Heart left ventricle (tissue), 13 donors: ENCODE results near the gene POU2AF2.

ENCODE experiments used
- CTCF ChIP-seq, 12 donors: fragments of 200-600 bp; sonication (generic) in 4 of 12; IDR thresholded peaks; one replicate each; pipeline versions ENCODE4 v1.5.0 to v1.8.0; 2018 to 2022; ENCODE audit warnings: antibody characterized with exemption in 12 of 12, mild to moderate bottlenecking in 5 of 12
- POLR2A ChIP-seq, 2 donors: fragments of 450-650 bp; IDR thresholded peaks; one replicate each; pipeline ENCODE4 v1.6.1; 2017; ENCODE audit warnings: antibody characterized with exemption in 2 of 2, mild to moderate bottlenecking in 2 of 2, moderate library complexity in 2 of 2
- donor health status: ischemic (EF 13 %, LVEDD 7.1; RV severe dilation, severe dysfunction).
- donor health status: DM: no; HTN: yes; CAD: no.
- donor health status: DM: no; HTN: no; CAD: no.
- donor health status: ischemic (EF 25% LVEDD 6.9; RV normal size, moderate dysfunction).
- donor health status: ischemic (EF 25% LVEDD 5.7; RV mildly dilated, moderate dysfunction).
- donor health status: ischemic (EF 35%, LVEDD 5.7; RV mildly dilated, moderate dysfunction).
- donor health status: nonischemic (EF 11% LVEDD 7.7; RV severe dilation, severe dysfunction).
- donor health status: DM: yes; HTN: yes; CAD: no.
- donor health status: PGD.
- donor health status: ischemic (EF 29% LVEDD 5.4; RV normal size, mild dysfunction).
- donor health status: nonischemic (EF 23%, LVEDD 6.1; RV moderate dilation, normal function).

GRCh38 chr11:111325259-111325658 is 79.7 kb downstream of the POU2AF2 start:
- TF ChIP-seq POLR2A (IDR thresholded peaks at IDR 0.05) (no peak), CTCF (IDR thresholded peaks at IDR 0.05) (no peak)
